ENCODE results near the gene EFEMP1.

DNA sequence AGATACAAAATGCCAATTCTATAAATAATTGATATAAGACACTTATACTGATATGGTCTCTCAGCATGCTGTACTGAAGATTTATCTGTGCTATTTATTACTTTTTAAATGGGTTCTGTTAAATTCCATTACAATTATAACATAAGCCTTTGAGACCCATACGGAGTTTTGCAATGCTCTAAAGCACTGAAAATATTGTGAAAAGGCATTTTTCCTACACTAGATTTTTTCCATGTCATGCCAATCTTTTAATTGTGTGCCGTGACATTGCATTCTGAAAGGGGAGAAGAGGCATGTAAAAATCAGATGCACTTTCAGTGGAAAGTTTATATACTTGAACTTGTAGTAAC lies 46.5 kb downstream of the EFEMP1 start:
- TF ChIP-seq, protein P1, sequence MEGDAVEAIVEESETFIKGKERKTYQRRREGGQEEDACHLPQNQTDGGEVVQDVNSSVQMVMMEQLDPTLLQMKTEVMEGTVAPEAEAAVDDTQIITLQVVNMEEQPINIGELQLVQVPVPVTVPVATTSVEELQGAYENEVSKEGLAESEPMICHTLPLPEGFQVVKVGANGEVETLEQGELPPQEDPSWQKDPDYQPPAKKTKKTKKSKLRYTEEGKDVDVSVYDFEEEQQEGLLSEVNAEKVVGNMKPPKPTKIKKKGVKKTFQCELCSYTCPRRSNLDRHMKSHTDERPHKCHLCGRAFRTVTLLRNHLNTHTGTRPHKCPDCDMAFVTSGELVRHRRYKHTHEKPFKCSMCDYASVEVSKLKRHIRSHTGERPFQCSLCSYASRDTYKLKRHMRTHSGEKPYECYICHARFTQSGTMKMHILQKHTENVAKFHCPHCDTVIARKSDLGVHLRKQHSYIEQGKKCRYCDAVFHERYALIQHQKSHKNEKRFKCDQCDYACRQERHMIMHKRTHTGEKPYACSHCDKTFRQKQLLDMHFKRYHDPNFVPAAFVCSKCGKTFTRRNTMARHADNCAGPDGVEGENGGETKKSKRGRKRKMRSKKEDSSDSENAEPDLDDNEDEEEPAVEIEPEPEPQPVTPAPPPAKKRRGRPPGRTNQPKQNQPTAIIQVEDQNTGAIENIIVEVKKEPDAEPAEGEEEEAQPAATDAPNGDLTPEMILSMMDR (IDR thresholded peaks at IDR 0.05; ENCODE audit: poor library complexity), result no peak
- TF ChIP-seq EZH2 (IDR thresholded peaks at IDR 0.05; ENCODE audit: borderline replicate concordance), result no peak
- TF ChIP-seq EZH2phosphoT487 (IDR thresholded peaks at IDR 0.05; ENCODE audit: low read depth, severe bottlenecking, unreplicated experiment), result no peak

All from hepatocyte (in vitro differentiated cells).